HFFc6 (cell line): ENCODE measurements around the gene NEXN. TPM values are rescaled to one million over a fixed set of nuclear protein-coding genes. Genes with fewer than 3 reads are reported as not detected.

Experiments used
- DNase-seq: peaks from one replicate; pipeline ENCODE4 v3.0.0-alpha.2; 2018
- H3K27ac Mint-ChIP-seq: 2 replicates; pipeline ENCODE4 v1.8.0; 2020; ENCODE audit warnings: mild to moderate bottlenecking, mixed read lengths
- H3K27me3 Mint-ChIP-seq: 2 replicates; pipeline ENCODE4 v1.8.0; 2021; ENCODE audit warnings: mild to moderate bottlenecking, moderate library complexity, mixed read lengths; ENCODE audit not compliant: insufficient read depth
- H3K36me3 Mint-ChIP-seq: 2 replicates; pipeline ENCODE4 v1.8.0; 2021; ENCODE audit warnings: low read depth, mixed read lengths
- H3K4me1 Mint-ChIP-seq: 2 replicates; pipeline ENCODE4 v1.8.0; 2020; ENCODE audit warnings: low read depth, mixed read lengths
- H3K4me3 Mint-ChIP-seq: 2 replicates; pipeline ENCODE4 v1.8.0; 2020; ENCODE audit warnings: mild to moderate bottlenecking, moderate library complexity, mixed read lengths
- H3K9me3 Mint-ChIP-seq: 2 replicates; pipeline ENCODE4 v1.8.0; 2020; ENCODE audit warnings: mild to moderate bottlenecking, mixed read lengths
- CTCF ChIP-seq: fragments of 200-600 bp; sonication (generic); IDR thresholded peaks from 2 replicates; pipeline ENCODE4 v1.5.0; 2021; ENCODE audit warnings: antibody characterized with exemption, mild to moderate bottlenecking
- total RNA-seq, 6 experiments: library from RNA; stranded (reverse); fragmentation: NEBNext Ultra II Directional; extraction: Animal tissue kit (Norgen Biotek cat#: 25700); gene quantifications; 2 replicates in 1 of 6; 3 replicates in 5 of 6; pipeline ENCODE4 v1.2.3, GENCODE V29; 2021

NEXN gene
- total RNA-seq, 6 experiments from 2014 or later = 51.9 to 64.6 (median 56.5) TPM

- Mint-ChIP-seq H3K4me1 (peaks cover 32% of the 10 kb centered on the region), H3K27me3 (peaks cover 16% of the 10 kb centered on the region), H3K9me3 (no peaks in the 10 kb centered on the region), H3K27ac (peak overlapping the region; percentile 8; the same call in 1 of the 2 replicates), H3K36me3 (peaks cover 54% of the 10 kb centered on the region), H3K4me3 (no peak overlapping the region)
- no peak for DNase-seq
- no peak for TF ChIP-seq CTCF
These were observed 52.6 kb downstream of the NEXN start for GRCh38 chr1:77940921-77941570.

DNA sequence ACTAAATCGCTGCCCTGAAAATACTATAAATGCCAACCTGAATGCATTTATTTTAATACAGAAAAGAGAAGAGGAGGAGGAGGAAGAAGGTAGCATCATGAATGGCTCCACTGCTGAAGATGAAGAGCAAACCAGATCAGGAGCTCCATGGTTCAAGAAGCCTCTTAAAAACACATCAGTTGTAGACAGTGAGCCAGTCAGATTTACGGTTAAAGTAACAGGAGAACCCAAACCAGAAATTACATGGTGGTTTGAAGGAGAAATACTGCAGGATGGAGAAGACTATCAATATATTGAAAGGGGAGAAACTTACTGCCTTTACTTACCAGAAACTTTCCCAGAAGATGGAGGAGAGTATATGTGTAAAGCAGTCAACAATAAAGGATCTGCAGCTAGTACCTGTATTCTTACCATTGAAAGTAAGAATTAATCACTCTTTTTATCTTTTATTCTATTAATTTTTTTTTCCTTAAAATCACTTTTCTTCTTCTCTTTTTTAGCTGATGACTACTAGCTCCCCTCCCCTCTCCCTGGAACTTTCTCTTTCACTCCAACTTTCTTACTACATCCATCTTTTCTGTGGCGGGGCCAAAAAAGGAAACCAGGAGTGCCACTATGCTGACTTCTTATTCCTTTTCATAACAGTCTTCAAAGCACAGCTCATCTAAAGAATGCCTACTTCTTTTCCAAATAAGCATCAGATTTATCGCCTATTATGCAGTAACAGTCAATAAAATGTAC, 54.1 kb downstream of the NEXN start:
- no peaks in the 10 kb centered on the region for H3K9me3 Mint-ChIP-seq
- H3K27ac Mint-ChIP-seq = peak overlapping the region; percentile 77
- H3K4me3 Mint-ChIP-seq = peak overlapping the region; percentile 30; the same call in 1 of the 2 replicates
- H3K36me3 Mint-ChIP-seq = peaks cover 51% of the 10 kb centered on the region
- H3K4me1 Mint-ChIP-seq = peaks cover 36% of the 10 kb centered on the region
- no peak for TF ChIP-seq CTCF
- no peak for DNase-seq
- H3K27me3 Mint-ChIP-seq = peaks cover 16% of the 10 kb centered on the region

GRCh38 chr1:77945345-77945744, 56.9 kb downstream of the NEXN start:
- H3K4me1 Mint-ChIP-seq = peaks cover 56% of the 10 kb centered on the region
- peaks cover 38% of the 10 kb centered on the region for H3K36me3 Mint-ChIP-seq
- H3K4me3 Mint-ChIP-seq = no peak overlapping the region
- H3K27me3 Mint-ChIP-seq = peaks cover 7% of the 10 kb centered on the region
- no peaks in the 10 kb centered on the region for H3K9me3 Mint-ChIP-seq
- H3K27ac Mint-ChIP-seq = peak overlapping the region; percentile 40; the same call in 1 of the 2 replicates
- TF ChIP-seq CTCF = no peak
- DNase-seq = no peak

DNA sequence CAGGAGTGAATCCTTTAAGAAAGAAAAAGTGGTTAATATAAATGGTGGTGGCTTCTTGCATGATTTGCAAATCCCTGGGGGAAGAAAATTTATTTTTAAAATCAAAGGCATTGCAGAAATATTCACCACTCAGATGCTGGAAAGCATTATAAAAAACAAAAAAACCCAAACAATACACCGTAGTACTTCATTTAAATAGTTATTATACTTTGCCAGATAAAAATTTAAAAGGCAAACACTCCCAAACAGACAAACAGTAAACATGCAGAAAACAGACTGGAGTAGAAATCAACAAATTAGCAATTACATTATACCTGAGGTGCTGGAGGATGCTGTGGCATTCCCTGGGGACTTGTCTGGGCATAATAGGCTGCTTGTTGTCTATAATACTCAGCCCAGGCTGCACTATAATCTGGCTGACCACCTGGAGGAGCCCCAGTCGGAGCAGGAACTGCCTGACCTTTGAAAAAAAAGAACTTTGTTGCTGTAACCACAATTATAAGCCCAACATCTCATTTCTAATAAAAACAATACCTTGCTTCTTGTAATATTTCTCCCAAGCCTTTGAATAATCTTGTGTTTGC, 60.5 kb downstream of the NEXN start:
- TF ChIP-seq CTCF = peak; percentile 49
- Mint-ChIP-seq H3K4me1 (peaks cover 42% of the 10 kb centered on the region), H3K36me3 (peaks cover 35% of the 10 kb centered on the region), H3K4me3 (peak overlapping the region; percentile 47; the same call in 1 of the 2 replicates), H3K27ac (peak overlapping the region; percentile 60), H3K9me3 (no peaks in the 10 kb centered on the region), H3K27me3 (no peaks in the 10 kb centered on the region; the same call in none of the 2 replicates)
- peak; percentile 37 for DNase-seq

DNA sequence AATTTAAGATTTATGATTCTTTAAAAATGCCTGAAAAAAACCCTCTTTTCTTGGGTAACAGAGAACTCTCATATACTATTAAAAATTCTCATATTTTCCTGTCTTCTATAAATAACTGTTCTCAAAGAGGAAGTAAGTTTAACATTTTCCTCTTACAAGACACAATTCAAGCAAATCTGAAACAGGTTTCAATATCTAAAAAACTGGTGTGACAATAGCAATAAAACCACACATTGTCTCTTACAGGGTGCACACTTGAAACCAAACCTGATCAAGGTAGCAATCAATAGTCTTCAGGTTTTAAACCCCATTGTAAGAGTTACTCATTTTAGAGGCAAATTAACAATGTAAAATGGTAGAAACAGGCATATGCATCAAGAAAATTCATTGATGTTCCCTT, 62.4 kb downstream of the NEXN start:
- H3K9me3 Mint-ChIP-seq = no peaks in the 10 kb centered on the region
- TF ChIP-seq CTCF = no peak
- no peaks in the 10 kb centered on the region; the same call in 1 of the 2 replicates for H3K27me3 Mint-ChIP-seq
- no peak overlapping the region for H3K4me3 Mint-ChIP-seq
- peaks cover 53% of the 10 kb centered on the region for H3K4me1 Mint-ChIP-seq
- H3K27ac Mint-ChIP-seq = peak overlapping the region; percentile 6; the same call in 1 of the 2 replicates
- no peak for DNase-seq
- H3K36me3 Mint-ChIP-seq = peaks cover 47% of the 10 kb centered on the region
